Cardiac muscle cell (in vitro differentiated cells and primary cell): ENCODE results near the gene MAGI3. TPM values are rescaled to one million over a fixed set of nuclear protein-coding genes. Genes with fewer than 3 reads are reported as not detected.
"Not testable (repeated sequence)": the region's sequence is repeated elsewhere in the genome, so short reads cannot be mapped to it uniquely, and the experiment has no call there.

Experiments used
- DNase-seq, 2 donors: peaks; one replicate each; pipeline versions ENCODE4 v3.0.0 to v3.0.0-alpha.2; 2010 to 2017; ENCODE audit warnings: low read depth in 1 of 2, low spot score in 1 of 2
- H3K27ac ChIP-seq: fragments of 200-600 bp; sonication (generic); 2 replicates; pipeline ENCODE4 v1.5.1; 2016
- H3K27me3 ChIP-seq: fragments of 200-600 bp; sonication (generic); 2 replicates; pipeline ENCODE4 v1.6.0; 2016; ENCODE audit warnings: control low read depth
- H3K36me3 ChIP-seq: fragments of 200-600 bp; sonication (generic); 2 replicates; pipeline ENCODE4 v1.5.1; 2016; ENCODE audit warnings: control low read depth
- H3K4me1 ChIP-seq: fragments of 200-600 bp; sonication (generic); 2 replicates; pipeline ENCODE4 v1.8.1; 2017; ENCODE audit warnings: low read depth, mild to moderate bottlenecking, mixed run types
- H3K4me3 ChIP-seq: fragments of 200-600 bp; sonication (generic); 2 replicates; pipeline ENCODE4 v1.5.1; 2016; ENCODE audit warnings: mild to moderate bottlenecking
- H3K9me3 ChIP-seq: fragments of 200-600 bp; sonication (generic); 2 replicates; pipeline ENCODE4 v1.5.1; 2017; ENCODE audit warnings: low read depth, mild to moderate bottlenecking, control low read depth
- polyA plus RNA-seq: library from polyadenylated mRNA; unstranded; fragments of >200 nt; fragmentation: Nextera tagmentation; extraction: Ambion mirVana; gene quantifications from 2 replicates; pipeline ENCODE4 v1.2.1, GENCODE V29; 2016
- total RNA-seq: library from RNA; depleted of rRNA; stranded (reverse); fragments of >200 nt; gene quantifications from 2 replicates; pipeline ENCODE4 v1.2.3, GENCODE V29; 2016
- TF ChIP-seq, protein P1 (sequence below): IDR thresholded peaks from 2 replicates; pipeline ENCODE4 v1.5.1; 2012; ENCODE audit warnings: low read depth, mild to moderate bottlenecking, low read length

The MAGI3 gene
- total and polyA plus RNA-seq, 2 experiments from 2014 or later = 7.3 to 20.6 TPM

DNA sequence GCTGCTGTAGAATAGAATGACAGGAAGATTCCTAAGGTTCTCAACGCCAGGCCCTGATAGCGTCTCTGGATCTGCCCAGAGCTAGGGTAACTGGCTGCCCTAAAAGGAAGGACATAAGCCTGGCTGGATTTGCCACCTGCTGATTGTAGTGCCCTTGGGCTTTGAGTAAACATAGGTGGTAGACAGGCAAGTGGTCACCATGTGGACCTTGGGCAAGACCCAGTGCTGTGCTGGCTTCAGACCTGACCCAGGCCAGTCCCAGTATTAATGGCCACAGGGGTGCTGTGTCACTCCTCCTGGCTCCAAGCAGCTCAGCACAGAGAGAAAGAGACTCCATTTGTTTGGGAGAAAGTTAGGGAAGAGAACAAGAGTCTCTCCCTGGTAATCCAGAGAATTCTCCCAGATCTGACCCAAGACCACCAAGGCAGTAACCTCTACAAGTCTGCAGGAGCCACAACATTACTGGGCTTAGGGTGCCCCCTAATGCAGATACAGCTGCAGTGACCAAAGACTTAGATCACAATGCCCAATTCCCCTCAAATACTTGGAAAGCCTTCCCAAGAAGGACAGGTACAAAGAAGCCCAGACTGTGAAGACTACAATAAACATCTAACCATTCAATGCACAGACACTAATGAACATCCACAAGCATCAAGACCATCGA is 324.4 kb downstream of the MAGI3 start:
- H3K36me3 ChIP-seq = peaks cover 11% of the 10 kb centered on the region

DNA sequence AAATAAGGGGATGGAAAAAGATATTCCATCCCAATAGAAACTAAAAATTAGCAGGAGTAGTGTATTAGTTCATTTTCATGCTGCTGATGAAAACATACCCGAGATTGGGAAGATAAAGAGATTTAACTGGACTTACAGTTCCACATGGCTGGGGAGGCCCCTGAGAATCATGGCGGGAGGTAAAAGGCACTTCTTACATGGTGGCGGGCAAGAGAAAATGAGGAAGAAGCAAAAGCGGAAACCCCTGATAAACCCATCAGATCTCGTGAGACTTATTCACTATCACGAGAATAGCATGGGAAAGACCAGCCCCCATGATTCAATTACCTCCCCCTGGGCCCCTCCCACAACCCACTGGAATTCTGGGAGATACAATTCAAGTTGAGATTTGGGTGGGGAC is 327.2 kb downstream of the MAGI3 start:
- DNase-seq, H3K36me3 ChIP-seq, H3K4me1 ChIP-seq, H3K9me3 ChIP-seq, H3K27me3 ChIP-seq, H3K4me3 ChIP-seq, H3K27ac ChIP-seq: not testable (repeated sequence)

More for the DNA sequence above, 324.4 kb downstream of the MAGI3 start:
- H3K9me3 ChIP-seq = no peaks in the 10 kb centered on the region
- no peak overlapping the region for H3K4me3 ChIP-seq
- no peaks in the 10 kb centered on the region for H3K4me1 ChIP-seq
- TF ChIP-seq, protein P1, sequence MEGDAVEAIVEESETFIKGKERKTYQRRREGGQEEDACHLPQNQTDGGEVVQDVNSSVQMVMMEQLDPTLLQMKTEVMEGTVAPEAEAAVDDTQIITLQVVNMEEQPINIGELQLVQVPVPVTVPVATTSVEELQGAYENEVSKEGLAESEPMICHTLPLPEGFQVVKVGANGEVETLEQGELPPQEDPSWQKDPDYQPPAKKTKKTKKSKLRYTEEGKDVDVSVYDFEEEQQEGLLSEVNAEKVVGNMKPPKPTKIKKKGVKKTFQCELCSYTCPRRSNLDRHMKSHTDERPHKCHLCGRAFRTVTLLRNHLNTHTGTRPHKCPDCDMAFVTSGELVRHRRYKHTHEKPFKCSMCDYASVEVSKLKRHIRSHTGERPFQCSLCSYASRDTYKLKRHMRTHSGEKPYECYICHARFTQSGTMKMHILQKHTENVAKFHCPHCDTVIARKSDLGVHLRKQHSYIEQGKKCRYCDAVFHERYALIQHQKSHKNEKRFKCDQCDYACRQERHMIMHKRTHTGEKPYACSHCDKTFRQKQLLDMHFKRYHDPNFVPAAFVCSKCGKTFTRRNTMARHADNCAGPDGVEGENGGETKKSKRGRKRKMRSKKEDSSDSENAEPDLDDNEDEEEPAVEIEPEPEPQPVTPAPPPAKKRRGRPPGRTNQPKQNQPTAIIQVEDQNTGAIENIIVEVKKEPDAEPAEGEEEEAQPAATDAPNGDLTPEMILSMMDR = no peak
- DNase-seq = no peak
- H3K27me3 ChIP-seq = no peaks in the 10 kb centered on the region
- no peak overlapping the region for H3K27ac ChIP-seq

DNA sequence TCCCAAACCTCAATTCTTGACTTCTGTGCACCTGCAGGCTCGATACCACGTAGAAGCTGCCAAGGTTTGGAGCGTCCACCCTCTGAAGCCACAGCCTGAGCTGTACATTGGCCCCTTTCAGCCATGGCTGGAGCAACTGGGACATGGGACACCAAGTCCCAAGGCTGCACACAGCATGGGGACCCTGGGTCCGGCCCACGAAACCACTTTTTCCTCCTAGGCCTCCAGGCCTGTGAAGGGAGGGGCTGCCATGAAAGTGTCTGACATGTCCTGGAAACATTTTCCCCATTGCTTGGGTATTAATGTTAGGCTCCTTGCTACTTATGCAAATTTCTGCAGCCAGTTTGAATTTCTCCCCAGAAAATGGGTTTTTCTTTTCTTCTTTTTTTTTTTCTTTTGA is 328.3 kb downstream of the MAGI3 start:
- H3K9me3 ChIP-seq, DNase-seq, H3K4me1 ChIP-seq, H3K36me3 ChIP-seq, H3K27me3 ChIP-seq, H3K4me3 ChIP-seq, H3K27ac ChIP-seq: not testable (repeated sequence)

DNA sequence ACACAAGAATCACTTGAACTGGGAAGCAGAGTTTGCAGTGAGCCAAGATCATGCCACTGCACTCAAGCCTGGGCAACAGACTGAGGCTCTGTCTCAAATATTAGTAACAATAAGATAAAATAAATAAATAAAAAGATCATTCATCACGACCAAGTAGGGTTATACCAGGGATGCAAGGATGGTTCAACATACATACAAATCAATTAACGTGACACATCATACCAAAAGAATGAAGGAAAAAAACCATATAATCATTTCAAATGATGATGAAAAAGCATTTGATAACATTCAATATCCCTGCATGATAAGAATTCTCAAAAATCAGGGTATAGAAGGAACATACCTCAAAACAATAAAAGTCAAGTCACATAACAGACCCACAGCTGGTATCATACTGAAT is 330.7 kb downstream of the MAGI3 start:
- Histone ChIP-seq H3K27me3 (no peaks in the 10 kb centered on the region), H3K36me3 (peaks cover 5% of the 10 kb centered on the region), H3K27ac (no peak overlapping the region), H3K4me1 (no peaks in the 10 kb centered on the region), H3K9me3 (no peaks in the 10 kb centered on the region), H3K4me3 (no peak overlapping the region)
- DNase-seq = no peak
- TF ChIP-seq, protein P1 = no peak

DNA sequence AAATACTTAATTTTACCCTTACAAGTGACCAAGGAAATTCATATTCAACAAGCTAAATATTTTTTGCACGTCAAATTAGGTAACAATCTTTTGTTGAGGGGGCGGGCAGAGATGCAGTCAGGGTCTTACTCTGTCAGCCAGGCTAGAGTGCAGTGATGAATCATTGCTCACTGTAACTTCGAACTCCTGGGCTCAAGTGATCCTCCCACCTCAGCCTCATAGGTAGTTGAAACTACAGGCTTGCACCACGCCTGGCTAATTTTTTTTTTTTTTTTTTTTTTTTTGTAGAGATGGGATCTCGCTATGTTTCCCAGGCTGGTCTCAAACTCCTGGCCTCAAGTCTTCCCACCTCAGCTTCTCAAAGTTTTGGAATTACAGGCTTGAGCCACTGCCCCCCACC is 342.5 kb downstream of the MAGI3 start:
- no peak for DNase-seq
- Histone ChIP-seq H3K4me3 (no peak overlapping the region), H3K4me1 (no peaks in the 10 kb centered on the region), H3K36me3 (peaks cover 13% of the 10 kb centered on the region), H3K27ac (no peak overlapping the region), H3K9me3 (no peaks in the 10 kb centered on the region), H3K27me3 (no peaks in the 10 kb centered on the region)
- TF ChIP-seq, protein P1 = no peak

DNA sequence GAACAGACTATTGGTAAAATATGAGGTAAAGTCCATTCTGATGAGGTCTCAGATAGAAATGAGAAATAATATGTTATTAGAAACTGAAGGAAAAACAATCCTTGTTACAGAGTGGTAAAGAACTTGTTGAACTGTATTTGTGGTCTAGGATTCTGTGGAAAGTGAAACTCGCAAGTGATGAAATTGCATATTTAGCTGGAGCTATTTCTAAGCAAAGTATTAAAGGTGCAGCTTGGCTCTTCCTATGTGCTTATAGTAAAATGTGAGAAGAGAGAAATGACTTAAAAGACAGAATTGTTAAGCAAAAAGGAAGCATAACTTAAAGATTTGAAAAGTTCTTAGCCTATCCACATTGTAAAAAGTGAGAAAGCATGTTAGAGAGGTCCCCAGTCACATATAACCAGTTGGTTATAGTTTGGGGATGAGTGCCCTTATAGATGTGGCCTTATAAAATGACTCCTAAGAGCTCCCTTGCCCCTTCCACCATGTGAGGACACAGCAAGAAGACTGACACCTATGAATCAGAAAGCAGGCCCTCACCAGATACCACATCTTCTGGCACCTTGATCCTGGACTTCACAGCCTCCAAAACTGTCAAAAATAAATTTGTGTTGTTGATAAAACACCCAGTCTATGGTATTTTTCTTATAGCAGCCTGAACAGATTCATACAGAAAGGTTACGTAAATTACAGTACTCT is 344.2 kb downstream of the MAGI3 start:
- TF ChIP-seq, protein P1 = no peak
- Histone ChIP-seq H3K27me3 (no peaks in the 10 kb centered on the region), H3K27ac (no peak overlapping the region), H3K9me3 (no peaks in the 10 kb centered on the region), H3K4me1 (no peaks in the 10 kb centered on the region), H3K36me3 (peaks cover 16% of the 10 kb centered on the region), H3K4me3 (no peak overlapping the region)
- DNase-seq = no peak
